GM12878 (cell line): ENCODE results near the gene RSBN1L. TPM values are rescaled to one million over a fixed set of nuclear protein-coding genes. Genes with fewer than 3 reads are reported as not detected.

Experiments used
- CEBPZ ChIP-seq: fragments of 150-350 bp; IDR thresholded peaks from 2 replicates; pipeline ENCODE4 v1.6.1; 2016; ENCODE audit warnings: low read depth, low read length
- CHD1 ChIP-seq: IDR thresholded peaks from 2 replicates; pipeline ENCODE4 v1.6.1; 2012; ENCODE audit warnings: low read depth, low read length, improper control_type of control experiment
- DPF2 ChIP-seq: fragments of 450-650 bp; IDR thresholded peaks from 2 replicates; pipeline ENCODE4 v1.6.1; 2017; ENCODE audit warnings: mild to moderate bottlenecking
- EED ChIP-seq: sonication (generic); IDR thresholded peaks from 2 replicates; pipeline ENCODE4 v1.6.1; 2016; ENCODE audit warnings: antibody characterized with exemption, low read depth
- IKZF1 ChIP-seq: fragments of 450-650 bp; conservative IDR thresholded peaks from 2 replicates; pipeline ENCODE4 v1.6.1; 2017; ENCODE audit warnings: antibody characterized with exemption, mild to moderate bottlenecking
- SIN3A ChIP-seq: IDR thresholded peaks from 2 replicates; pipeline ENCODE4 v1.6.1; 2012; ENCODE audit warnings: low read depth, low read length, improper control_type of control experiment
- TCF12 ChIP-seq: IDR thresholded peaks from 2 replicates; pipeline ENCODE4 v1.6.1; 2011; ENCODE audit warnings: low read depth, mild to moderate bottlenecking, low read length
- USF1 ChIP-seq: IDR thresholded peaks from 2 replicates; pipeline ENCODE4 v1.6.1; 2011; ENCODE audit warnings: borderline replicate concordance, low read depth, mild to moderate bottlenecking, moderate library complexity, mixed read lengths, low read length; ENCODE audit not compliant: insufficient read depth; ENCODE audit errors: extremely low read length
- ZNF24 ChIP-seq: fragments of 450-650 bp; IDR thresholded peaks from 2 replicates; pipeline ENCODE4 v1.6.1; 2017; ENCODE audit warnings: antibody characterized with exemption, mild to moderate bottlenecking
- polyA plus RNA-seq, 11 experiments: library from polyadenylated mRNA; depleted of rRNA in 4 of 11; unstranded in 6 of 11; stranded (reverse) in 5 of 11; fragments of >200 nt; fragmentation: Nextera tagmentation in 4 of 11; fragmentation: Illumina TruSeq in 1 of 11; extraction: Ambion mirVana in 4 of 11; extraction: Trizol in 1 of 11; gene quantifications; 1 replicate in 1 of 11; 2 replicates in 10 of 11; pipeline versions ENCODE4 v1.2.1 to v1.2.3, GENCODE V29; 2011 to 2016; ENCODE audit warnings: inconsistent platforms in 2 of 11, missing spikeins in 2 of 11, low read depth in 1 of 11
- total RNA-seq, 4 experiments: library from RNA; depleted of rRNA in 3 of 4; stranded (reverse); fragments of >200 nt in 3 of 4; fragmentation: Illumina TruSeq in 1 of 4; extraction: Trizol in 1 of 4; gene quantifications; 2 replicates each; pipeline versions ENCODE4 v1.2.1 to v1.2.3, GENCODE V29; 2013 to 2021

Gene RSBN1L
- total and polyA plus RNA-seq, 10 of the 15 experiments (the other 5 are each of a cell fraction or from before 2014, with no cell fraction given), result 4.5 to 23.7 (median 10.3) TPM

GRCh38 chr7:77696643-77697534 lies 630 bp downstream of the RSBN1L start (continued):
- TF ChIP-seq CEBPZ (no peak), ZNF24 (0 out of 2 replicates have a peak, but pooled peaks have one; percentile 14), TCF12 (0 out of 2 replicates have a peak, but pooled peaks have one; percentile 7), SIN3A (0 out of 2 replicates have a peak, but pooled peaks have one; percentile 8), CHD1 (0 out of 2 replicates have a peak, but pooled peaks have one; percentile 45), USF1 (no peak), IKZF1 (peak; percentile 70; the same call in 1 of the 2 replicates), DPF2 (peak; percentile 10; the same call in 1 of the 2 replicates), EED (0 out of 2 replicates have a peak, but pooled peaks have one; percentile 56)
